DMS114 treated with DMSO at 0.1 percent for 48 hours (cell line): Measurements from ENCODE around the gene SETD2.
"Not testable (repeated sequence)": the region's sequence is repeated elsewhere in the genome, so short reads cannot be mapped to it uniquely, and the experiment has no call there.

ENCODE experiments used
- DNase-seq: peaks from one replicate; lab custom pipeline; 2025; ENCODE audit not compliant: unreplicated experiment; lab: John Stamatoyannopoulos, UW

SETD2 gene

GRCh38 chr3:47041114-47041513, 122.8 kb downstream of the SETD2 start:
- no peak for DNase-seq

GRCh38 chr3:47037302-47037701, 126.6 kb downstream of the SETD2 start:
- not testable (repeated sequence) for DNase-seq

- DNase-seq: no peak
Observed at GRCh38 chr3:47036145-47036544, 127.8 kb downstream of the SETD2 start.

GRCh38 chr3:47035645-47036044, 128.3 kb downstream of the SETD2 start:
- DNase-seq: no peak

- DNase-seq: no peak
Observed at GRCh38 chr3:47034868-47035489, 128.9 kb downstream of the SETD2 start.

GRCh38 chr3:47031041-47031440, 132.9 kb downstream of the SETD2 start:
- DNase-seq: not testable (repeated sequence)

GRCh38 chr3:47028667-47029066, 135.2 kb downstream of the SETD2 start:
- no peak for DNase-seq

- no peak for DNase-seq
Observed at GRCh38 chr3:47028146-47028545, 135.8 kb downstream of the SETD2 start.

GRCh38 chr3:47026432-47026831, 137.5 kb downstream of the SETD2 start:
- DNase-seq: not testable (repeated sequence)

- no peak for DNase-seq
Observed at GRCh38 chr3:47024932-47025331, 139.0 kb downstream of the SETD2 start.

- no peak for DNase-seq
Observed at GRCh38 chr3:47022641-47023071, 141.3 kb downstream of the SETD2 start.

- no peak for DNase-seq
Observed at GRCh38 chr3:47020311-47020710, 143.6 kb downstream of the SETD2 start.

GRCh38 chr3:47019201-47019600, 144.7 kb downstream of the SETD2 start:
- no peak for DNase-seq

- DNase-seq: no peak
Observed at GRCh38 chr3:47018269-47018611, 145.7 kb downstream of the SETD2 start.

GRCh38 chr3:47017504-47018268, 146.2 kb downstream of the SETD2 start:
- DNase-seq: no peak

GRCh38 chr3:47016934-47017435, 146.9 kb downstream of the SETD2 start:
- no peak for DNase-seq

- no peak for DNase-seq
Observed at GRCh38 chr3:47016086-47016933, 147.6 kb downstream of the SETD2 start.

- DNase-seq: no peak
Observed at GRCh38 chr3:47015151-47015550, 148.8 kb downstream of the SETD2 start.

- no peak for DNase-seq
Observed at GRCh38 chr3:47014036-47014435, 149.9 kb downstream of the SETD2 start.

- no peak for DNase-seq
Observed at GRCh38 chr3:47013231-47013630, 150.7 kb downstream of the SETD2 start.

- DNase-seq: no peak
Observed at GRCh38 chr3:47012342-47013230, 151.3 kb downstream of the SETD2 start.
